HG02610 (cell line): ENCODE data around the gene TMEM63C.
"Not testable (repeated sequence)": the region's sequence is repeated elsewhere in the genome, so short reads cannot be mapped to it uniquely, and the experiment has no call there.

Experiments
- ATAC-seq: cut with Tn5 transposase; IDR thresholded peaks from one replicate; pipeline ENCODE4 v1.9.1; 2021; ENCODE audit warnings: mild to moderate bottlenecking, moderate library complexity; ENCODE audit not compliant: unreplicated experiment

TMEM63C gene

DNA sequence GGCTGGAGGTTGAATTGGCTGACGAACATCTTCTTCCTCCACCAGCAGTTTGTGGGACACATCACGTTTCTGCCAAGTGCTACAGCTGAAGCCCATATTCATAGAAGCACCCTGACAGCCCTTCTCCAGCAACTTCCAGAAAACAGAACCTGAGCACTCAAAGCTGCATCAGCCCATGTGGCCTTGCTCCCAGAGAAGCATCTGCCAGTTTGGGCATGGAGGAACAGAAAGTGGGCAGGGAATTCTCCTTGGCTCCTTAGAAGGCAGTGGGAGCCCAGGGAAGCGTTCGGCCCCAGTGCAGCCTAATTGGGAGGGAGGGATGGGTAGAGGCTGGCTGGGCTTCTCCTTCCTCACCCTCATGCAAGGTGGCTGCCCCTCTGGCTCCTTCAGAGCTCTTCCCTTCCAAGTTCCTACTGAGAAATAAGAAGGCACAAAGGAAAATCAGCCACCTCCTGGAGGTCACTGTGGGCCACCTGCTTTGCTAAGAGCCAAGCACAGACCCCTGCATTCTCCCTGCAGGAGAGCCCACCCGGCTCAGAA lies 93.5 kb downstream of the TMEM63C start:
- ATAC-seq = no peak

GRCh38 chr14:77275601-77276017 lies 94.0 kb downstream of the TMEM63C start:
- ATAC-seq = no peak

GRCh38 chr14:77276295-77276935 lies 94.8 kb downstream of the TMEM63C start:
- no peak for ATAC-seq

GRCh38 chr14:77276959-77277358 lies 95.4 kb downstream of the TMEM63C start:
- ATAC-seq = no peak

- ATAC-seq = no peak
These were observed 97.0 kb downstream of the TMEM63C start for GRCh38 chr14:77278461-77279230.

DNA sequence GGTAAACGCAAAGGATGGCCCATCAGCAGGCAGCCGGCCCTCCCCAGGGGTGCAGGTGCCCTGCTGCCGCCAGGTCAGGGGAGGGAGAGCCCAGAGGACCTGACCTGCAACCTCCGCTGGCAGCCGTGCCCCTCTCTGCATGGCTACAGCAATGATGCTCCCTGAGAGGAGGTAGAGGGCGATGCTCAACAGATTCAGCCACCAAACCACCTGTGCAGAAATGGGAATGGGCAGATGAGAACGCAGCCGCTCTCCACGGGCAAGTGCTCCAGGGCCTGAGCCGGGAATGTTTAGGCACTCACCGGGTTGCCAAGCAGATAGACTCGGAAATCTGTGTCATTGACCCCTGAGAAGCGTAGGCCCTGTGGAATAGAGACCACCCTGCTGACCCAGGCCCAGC lies 98.1 kb downstream of the TMEM63C start:
- no peak for ATAC-seq

- ATAC-seq = not testable (repeated sequence)
These were observed 99.3 kb downstream of the TMEM63C start for GRCh38 chr14:77280921-77281320.

DNA sequence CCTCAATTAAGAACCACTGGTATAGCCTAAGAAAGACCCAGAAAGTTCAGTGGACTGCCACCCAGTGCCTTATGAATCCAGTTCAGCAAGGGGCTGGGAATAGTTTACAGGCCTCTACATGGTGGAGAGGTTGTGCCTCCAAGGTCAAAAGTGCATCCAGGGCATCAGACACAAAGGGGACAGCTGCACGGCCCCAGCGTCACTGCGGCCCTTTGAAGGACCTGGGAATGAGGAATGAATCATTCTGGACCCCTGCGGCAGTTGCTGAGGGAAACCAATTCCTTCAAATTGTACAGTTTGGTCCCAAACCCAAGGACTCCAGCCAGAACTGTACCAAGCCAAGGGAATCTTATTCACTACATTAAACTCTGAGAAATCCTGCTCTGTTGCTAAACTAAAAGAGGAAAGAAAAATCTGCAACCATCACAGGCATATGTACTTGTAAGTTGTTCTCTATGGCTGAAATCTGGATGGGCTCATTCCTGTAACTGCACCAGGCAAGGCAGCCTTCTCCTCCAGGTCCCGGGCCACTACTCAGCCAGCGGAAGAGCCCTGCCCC lies 100.3 kb downstream of the TMEM63C start:
- no peak for ATAC-seq

- ATAC-seq = no peak
These were observed 102.5 kb downstream of the TMEM63C start for GRCh38 chr14:77284066-77284465.

DNA sequence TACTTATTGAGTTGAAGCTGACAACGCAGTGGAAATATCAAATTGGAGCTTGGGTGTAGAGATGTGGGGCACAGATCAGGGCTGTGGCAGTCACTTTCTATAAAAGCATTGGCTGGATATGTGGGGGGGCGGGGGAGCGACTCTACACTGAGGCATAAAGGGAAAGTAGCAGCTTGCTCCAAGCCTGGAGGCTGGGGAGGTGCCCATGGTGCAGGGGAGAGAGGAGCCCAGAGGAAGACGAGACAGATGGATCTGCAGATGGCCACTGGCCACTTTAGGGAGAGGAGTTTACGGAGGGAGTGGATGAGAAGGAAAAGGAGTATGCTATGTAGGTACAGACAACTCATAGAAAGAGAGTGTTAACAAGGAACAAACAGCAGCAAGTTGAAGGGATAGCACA lies 102.9 kb downstream of the TMEM63C start:
- ATAC-seq = no peak

- no peak for ATAC-seq
These were observed 105.0 kb downstream of the TMEM63C start for GRCh38 chr14:77286576-77286975.

DNA sequence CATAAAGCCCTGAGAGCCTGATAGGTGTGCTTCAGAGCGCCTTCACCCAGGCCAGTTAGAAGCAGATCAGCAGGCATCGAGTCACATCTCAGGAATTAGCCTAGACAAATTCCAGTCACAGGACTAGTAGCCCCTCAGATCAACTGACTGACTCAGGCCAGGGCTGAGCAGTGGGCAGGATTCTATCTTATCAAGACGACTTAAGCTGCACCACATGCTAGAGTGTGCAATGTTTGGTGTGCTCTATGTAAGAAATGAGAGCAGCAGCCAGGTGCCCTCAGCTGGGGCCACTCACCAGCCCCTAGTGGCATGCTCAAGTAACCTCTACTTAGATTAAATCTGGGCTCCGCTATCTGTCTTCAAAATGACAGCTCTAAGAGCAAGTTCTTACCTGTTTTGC lies 109.1 kb downstream of the TMEM63C start:
- no peak for ATAC-seq

DNA sequence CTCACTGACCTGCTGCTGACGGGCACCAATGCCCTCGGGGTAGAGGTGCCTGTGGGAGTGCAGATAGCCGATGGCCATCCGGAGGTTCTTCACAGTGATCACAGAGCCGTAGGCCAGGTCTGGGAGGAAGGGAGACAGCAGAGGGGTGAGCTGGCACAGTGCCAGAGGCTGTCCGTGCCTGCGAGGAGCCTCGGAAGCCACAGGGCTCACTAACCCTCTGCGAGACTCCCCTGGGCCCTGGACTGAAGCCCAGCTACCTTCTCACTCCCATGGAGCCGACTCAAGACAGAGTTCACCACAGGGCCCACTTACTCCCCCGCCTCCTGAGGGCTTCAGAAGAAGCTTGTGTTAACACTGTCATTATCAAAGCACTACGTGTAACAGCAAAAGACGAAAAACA lies 114.6 kb downstream of the TMEM63C start:
- no peak for ATAC-seq

- no peak for ATAC-seq
These were observed 115.3 kb downstream of the TMEM63C start for GRCh38 chr14:77296906-77297305.

DNA sequence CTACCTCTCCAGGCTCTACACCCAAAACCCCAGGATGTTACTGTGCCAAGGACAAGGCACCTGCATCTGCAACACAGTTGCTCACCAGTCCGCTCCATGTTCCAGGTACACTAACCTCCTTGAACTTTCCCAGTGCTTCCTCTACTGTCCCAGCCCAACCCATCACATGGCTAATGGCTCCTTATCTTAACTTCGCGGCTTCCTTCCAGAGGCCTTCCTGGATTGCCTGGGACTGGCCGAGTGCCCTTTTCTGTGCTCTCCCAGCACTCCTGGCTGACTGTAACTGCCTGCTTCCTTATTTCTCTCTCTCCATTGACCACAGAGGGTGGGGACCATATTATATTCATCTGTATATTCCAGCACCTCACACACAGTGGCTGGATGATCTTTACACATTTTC lies 118.2 kb downstream of the TMEM63C start:
- ATAC-seq = no peak

GRCh38 chr14:77301103-77301502 lies 119.5 kb downstream of the TMEM63C start:
- ATAC-seq = no peak

GRCh38 chr14:77302926-77303325 lies 121.3 kb downstream of the TMEM63C start:
- ATAC-seq = peak; percentile 60

GRCh38 chr14:77303417-77304156 lies 122.0 kb downstream of the TMEM63C start:
- peak; percentile 67 for ATAC-seq

DNA sequence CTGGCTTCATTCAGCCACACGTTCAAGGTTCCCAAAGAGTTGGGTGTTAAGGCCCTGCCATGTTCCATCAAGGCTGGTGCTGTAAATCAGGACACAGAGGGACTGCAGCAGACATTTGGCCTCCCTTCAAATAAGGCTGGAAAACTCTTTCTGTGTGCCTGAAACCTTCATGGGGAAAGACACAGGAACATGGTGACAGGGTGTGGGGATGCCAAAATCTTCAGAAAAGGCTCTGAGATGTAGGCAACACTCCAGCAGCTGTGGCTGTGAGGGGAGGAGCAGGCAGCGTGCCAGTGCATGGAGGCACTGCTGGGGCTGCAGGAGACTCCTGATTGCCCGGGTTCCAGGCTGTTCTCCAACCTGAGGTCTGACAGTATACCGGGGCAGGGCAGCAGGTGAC lies 124.1 kb downstream of the TMEM63C start:
- ATAC-seq = no peak

DNA sequence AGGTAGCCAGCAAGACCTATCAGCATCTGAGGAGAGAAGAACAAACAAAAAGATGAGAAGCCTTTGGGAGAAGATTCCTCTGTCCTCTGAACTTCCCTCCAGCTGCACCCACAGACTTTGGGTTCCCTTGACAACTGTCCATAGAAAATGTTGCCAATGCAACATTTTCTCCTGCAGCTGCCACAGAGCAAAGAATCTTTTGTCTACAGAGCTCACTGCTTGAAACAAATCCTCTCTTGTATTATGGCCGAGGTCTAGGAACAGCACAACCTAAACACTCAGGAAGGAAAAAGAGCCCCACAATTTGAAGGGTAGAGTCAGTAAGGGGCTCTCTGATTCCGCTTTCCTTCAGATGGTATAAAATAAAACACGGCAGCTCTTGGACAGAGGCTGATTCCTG lies 124.8 kb downstream of the TMEM63C start:
- no peak for ATAC-seq

GRCh38 chr14:77306851-77307496 lies 125.4 kb downstream of the TMEM63C start:
- ATAC-seq = no peak
